B cell (primary cell): Measurements from ENCODE around the gene HARS2.

Experiments
- EZH2 ChIP-seq: IDR thresholded peaks from 2 replicates; pipeline ENCODE4 v1.6.1; 2012; ENCODE audit warnings: borderline replicate concordance, low read depth, mild to moderate bottlenecking, moderate library complexity, low read length; ENCODE audit not compliant: insufficient read depth, poor library complexity, severe bottlenecking
- TF ChIP-seq, protein P1 (sequence below): fragments of 200-600 bp; IDR thresholded peaks from one replicate; pipeline ENCODE4 v1.8.0; 2022; ENCODE audit warnings: antibody characterized with exemption, mild to moderate bottlenecking

DNA sequence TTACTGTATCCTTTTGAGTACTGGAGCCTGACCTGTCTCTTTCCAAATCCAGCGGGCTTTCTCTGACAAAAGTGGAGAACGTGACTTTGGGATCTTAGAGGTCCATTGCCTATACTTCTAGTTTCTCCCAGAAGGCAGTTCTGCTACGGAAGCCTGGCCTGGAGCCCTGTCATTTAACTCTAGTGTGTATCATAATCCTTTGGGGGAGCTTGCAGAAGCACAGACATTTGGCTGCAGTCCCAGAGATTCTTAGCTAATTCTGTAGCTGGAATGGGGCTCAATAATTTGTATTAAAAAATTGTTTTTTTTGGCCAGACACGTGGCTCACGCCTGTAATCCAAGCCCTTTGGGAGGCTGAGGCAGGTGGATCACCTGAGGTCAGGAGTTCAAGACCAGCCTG is 3.0 kb downstream of the HARS2 start:
- TF ChIP-seq, protein P1, sequence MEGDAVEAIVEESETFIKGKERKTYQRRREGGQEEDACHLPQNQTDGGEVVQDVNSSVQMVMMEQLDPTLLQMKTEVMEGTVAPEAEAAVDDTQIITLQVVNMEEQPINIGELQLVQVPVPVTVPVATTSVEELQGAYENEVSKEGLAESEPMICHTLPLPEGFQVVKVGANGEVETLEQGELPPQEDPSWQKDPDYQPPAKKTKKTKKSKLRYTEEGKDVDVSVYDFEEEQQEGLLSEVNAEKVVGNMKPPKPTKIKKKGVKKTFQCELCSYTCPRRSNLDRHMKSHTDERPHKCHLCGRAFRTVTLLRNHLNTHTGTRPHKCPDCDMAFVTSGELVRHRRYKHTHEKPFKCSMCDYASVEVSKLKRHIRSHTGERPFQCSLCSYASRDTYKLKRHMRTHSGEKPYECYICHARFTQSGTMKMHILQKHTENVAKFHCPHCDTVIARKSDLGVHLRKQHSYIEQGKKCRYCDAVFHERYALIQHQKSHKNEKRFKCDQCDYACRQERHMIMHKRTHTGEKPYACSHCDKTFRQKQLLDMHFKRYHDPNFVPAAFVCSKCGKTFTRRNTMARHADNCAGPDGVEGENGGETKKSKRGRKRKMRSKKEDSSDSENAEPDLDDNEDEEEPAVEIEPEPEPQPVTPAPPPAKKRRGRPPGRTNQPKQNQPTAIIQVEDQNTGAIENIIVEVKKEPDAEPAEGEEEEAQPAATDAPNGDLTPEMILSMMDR, result no peak
- no peak for TF ChIP-seq EZH2
